H1 (cell line): ENCODE data around the gene DEFB110. TPM values are rescaled to one million over a fixed set of nuclear protein-coding genes. Genes with fewer than 3 reads are reported as not detected.

Experiments
- CTCF ChIA-PET: fragments of 300-600 bp; sonication (Branson Sonifier 250); formaldehyde crosslinking; loops from one replicate; lab custom pipeline; 2021; ENCODE audit not compliant: partially characterized antibody; lab: Charles Lee
- POLR2A ChIA-PET: fragments of 300-600 bp; sonication (Branson Sonifier 250); formaldehyde crosslinking; loops from one replicate; lab custom pipeline; 2021; ENCODE audit warnings: inconsistent platforms; ENCODE audit not compliant: partially characterized antibody; lab: Charles Lee
- DNase-seq, 2 experiments: peaks; one replicate each; pipeline versions ENCODE4 v3.0.0 to v3.0.0-alpha.2; 2010 to 2022; ENCODE audit warnings: low spot score in 2 of 2, low read depth in 1 of 2, mixed read lengths in 1 of 2
- FAIRE-seq: peaks from 2 replicates; lab custom pipeline; 2011; peaks lifted over from hg19 to GRCh38; lab: Jason Lieb, UNC
- H2AFZ ChIP-seq: 2 replicates; pipeline ENCODE4 v1.8.1; 2012; ENCODE audit warnings: low read length, inconsistent platforms
- H2AK5ac ChIP-seq: 2 replicates; pipeline ENCODE4 v1.6.1; 2013; ENCODE audit warnings: low read depth, low read length
- H2BK120ac ChIP-seq: replicated peaks from 2 replicates; pipeline ENCODE3; 2013; ENCODE audit warnings: low read depth, low read length, inconsistent platforms
- H2BK12ac ChIP-seq: 2 replicates; pipeline ENCODE4 v1.6.1; 2013; ENCODE audit warnings: low read depth, low read length
- H2BK15ac ChIP-seq: 2 replicates; pipeline ENCODE4 v1.6.1; 2013; ENCODE audit warnings: low read length
- H2BK20ac ChIP-seq: 2 replicates; pipeline ENCODE4 v1.6.1; 2013; ENCODE audit warnings: low read length
- H2BK5ac ChIP-seq: 2 replicates; pipeline ENCODE4 v1.6.1; 2013; ENCODE audit warnings: low read depth, low read length
- H3K14ac ChIP-seq: 2 replicates; pipeline ENCODE4 v1.6.1; 2013; ENCODE audit warnings: inconsistent platforms; ENCODE audit not compliant: insufficient read length
- H3K18ac ChIP-seq: 2 replicates; pipeline ENCODE4 v1.6.1; 2013; ENCODE audit warnings: low read length; ENCODE audit errors: extremely low read depth
- H3K23ac ChIP-seq: 2 replicates; pipeline ENCODE4 v1.6.1; 2013; ENCODE audit warnings: inconsistent platforms; ENCODE audit not compliant: insufficient read length
- H3K23me2 ChIP-seq: 2 replicates; pipeline ENCODE4 v1.6.1; 2013; ENCODE audit warnings: low read depth, low read length
- H3K27ac ChIP-seq: 2 replicates; pipeline ENCODE4 v1.6.1; 2011; ENCODE audit warnings: low read depth, low read length, inconsistent platforms
- H3K27me3 ChIP-seq, 4 experiments: replicated peaks in 1 of 4; 1 replicate in 1 of 4; 2 replicates in 3 of 4; pipeline versions ENCODE4 v1.6.1 to v1.8.1; 2011 to 2013; ENCODE audit warnings: low read length in 3 of 4, mild to moderate bottlenecking in 3 of 4, inconsistent platforms in 2 of 4, mixed read lengths in 2 of 4, moderate library complexity in 1 of 4; ENCODE audit not compliant: control insufficient read depth in 3 of 4, insufficient read depth in 3 of 4; ENCODE audit errors: extremely low read depth in 1 of 4
- H3K36me3 ChIP-seq, 4 experiments: 2 replicates each; pipeline versions ENCODE4 v1.6.1 to v1.8.1; 2011 to 2013; ENCODE audit warnings: mild to moderate bottlenecking in 4 of 4, low read length in 3 of 4, moderate library complexity in 2 of 4, control low read depth in 1 of 4, inconsistent platforms in 1 of 4; ENCODE audit not compliant: insufficient read depth in 4 of 4, control insufficient read depth in 2 of 4
- H3K4ac ChIP-seq: replicated peaks from 2 replicates; pipeline ENCODE3; 2013; ENCODE audit warnings: low read length, low read depth, mixed read lengths, inconsistent platforms; ENCODE audit not compliant: insufficient read length
- H3K4me1 ChIP-seq, 4 experiments: replicated peaks in 1 of 4; 1 replicate in 1 of 4; 2 replicates in 3 of 4; pipeline versions ENCODE4 v1.6.1 to v1.8.1; 2011 to 2013; ENCODE audit warnings: low read length in 3 of 4, inconsistent platforms in 2 of 4, mixed read lengths in 1 of 4; ENCODE audit not compliant: insufficient read depth in 4 of 4, control insufficient read depth in 3 of 4
- H3K4me2 ChIP-seq, 2 experiments: 2 replicates each; pipeline versions ENCODE4 v1.6.1 to v1.8.1; 2011 to 2013; ENCODE audit warnings: low read depth in 2 of 2, low read length in 2 of 2, control low read depth in 1 of 2, inconsistent platforms in 1 of 2, mild to moderate bottlenecking in 1 of 2; ENCODE audit not compliant: insufficient read depth in 1 of 2
- H3K4me3 ChIP-seq, 4 experiments: fragments of 200-600, 300-600 bp in 1 of 4; sonication (generic), shearing (Covaris generic), sonication (Bioruptor Twin) in 1 of 4; 2 replicates each; pipeline versions ENCODE4 v1.5.1 to v1.8.1; 2011 to 2016; ENCODE audit warnings: low read length in 4 of 4, low read depth in 3 of 4, control low read depth in 2 of 4, inconsistent platforms in 2 of 4, mild to moderate bottlenecking in 2 of 4, mixed read lengths in 1 of 4, moderate library complexity in 1 of 4; ENCODE audit not compliant: insufficient read depth in 2 of 4; ENCODE audit errors: extremely low read depth in 1 of 4
- H3K56ac ChIP-seq: replicated peaks from 2 replicates; pipeline ENCODE3; 2013; ENCODE audit warnings: low read depth, mild to moderate bottlenecking, mixed read lengths, low read length, inconsistent platforms; ENCODE audit not compliant: insufficient read length
- H3K79me1 ChIP-seq: 2 replicates; pipeline ENCODE4 v1.6.1; 2013; ENCODE audit warnings: low read depth, low read length, control low read depth
- H3K79me2 ChIP-seq, 2 experiments: 2 replicates each; pipeline versions ENCODE4 v1.6.1 to v1.8.1; 2012 to 2013; ENCODE audit warnings: low read length in 2 of 2, mild to moderate bottlenecking in 2 of 2, inconsistent platforms in 1 of 2; ENCODE audit not compliant: insufficient read depth in 2 of 2, control insufficient read depth in 1 of 2
- H3K9ac ChIP-seq, 4 experiments: replicated peaks in 1 of 4; 1 replicate in 1 of 4; 2 replicates in 3 of 4; pipeline versions ENCODE4 v1.6.1 to v1.8.1; 2011 to 2013; ENCODE audit warnings: low read depth in 3 of 4, low read length in 3 of 4, control low read depth in 2 of 4, mild to moderate bottlenecking in 2 of 4, moderate library complexity in 2 of 4, inconsistent platforms in 1 of 4; ENCODE audit errors: extremely low read depth in 1 of 4
- H3K9me3 ChIP-seq, 2 experiments: 2 replicates each; pipeline versions ENCODE4 v1.6.1 to v1.8.1; 2012 to 2013; ENCODE audit warnings: mild to moderate bottlenecking in 2 of 2, moderate library complexity in 2 of 2, control low read depth in 1 of 2, inconsistent platforms in 1 of 2, low read depth in 1 of 2, low read length in 1 of 2, mixed read lengths in 1 of 2; ENCODE audit not compliant: insufficient read depth in 2 of 2
- H4K20me1 ChIP-seq, 2 experiments: replicated peaks in 1 of 2; 2 replicates each; pipeline versions ENCODE3 to v1.8.1; 2011 to 2013; ENCODE audit warnings: inconsistent platforms in 2 of 2, low read length in 2 of 2, mild to moderate bottlenecking in 1 of 2; ENCODE audit not compliant: insufficient read depth in 2 of 2, control insufficient read depth in 1 of 2
- H4K5ac ChIP-seq: 2 replicates; pipeline ENCODE4 v1.6.1; 2013; ENCODE audit warnings: low read length, low read depth, mixed read lengths, inconsistent platforms; ENCODE audit not compliant: insufficient read length
- H4K8ac ChIP-seq: 2 replicates; pipeline ENCODE4 v1.8.0; 2013; ENCODE audit warnings: mild to moderate bottlenecking, moderate library complexity, low read length, inconsistent platforms; ENCODE audit not compliant: insufficient read depth; ENCODE audit errors: extremely low read depth
- H4K91ac ChIP-seq: replicated peaks from 2 replicates; pipeline ENCODE3; 2013; ENCODE audit warnings: low read length, mixed read lengths, inconsistent platforms; ENCODE audit not compliant: insufficient read length
- EGR1 ChIP-seq: IDR thresholded peaks from 2 replicates; pipeline ENCODE4 v1.6.1; 2011; ENCODE audit warnings: low read depth, low read length, borderline replicate concordance
- WGBS, 2 experiments: shearing (Covaris generic) in 1 of 2; methylation state at CpG; one replicate each; pipeline versions ENCODE4 v1.1.6 to v1.1.7; 2013 to 2015; ENCODE audit warnings: low lambda C conversion rate in 2 of 2, mixed read lengths in 2 of 2, inconsistent platforms in 1 of 2, low coverage in 1 of 2, missing lambda C conversion rate in 1 of 2; ENCODE audit not compliant: insufficient replicate concordance in 2 of 2, insufficient coverage in 1 of 2, insufficient read length in 1 of 2; ENCODE audit errors: extremely low coverage in 1 of 2, missing lambda C conversion rate in 1 of 2; 5-methylcytosine and 5-hydroxymethylcytosine counted together
- polyA plus RNA-seq, 7 experiments: library from polyadenylated mRNA; depleted of rRNA in 3 of 7; stranded (reverse) in 5 of 7; unstranded in 2 of 7; fragments of >200 nt in 5 of 7; fragments of 200-250 nt in 2 of 7; gene quantifications; 1 replicate in 5 of 7; 2 replicates in 1 of 7; 4 replicates in 1 of 7; pipeline versions ENCODE4 v1.2.1 to v1.2.3, GENCODE V29; 2011 to 2013; ENCODE audit warnings: missing spikeins in 2 of 7, mixed read lengths in 2 of 7
- total RNA-seq: library from RNA; stranded (reverse); fragmentation: NEBNext Ultra II Directional; extraction: Animal tissue kit (Norgen Biotek cat#: 25700); gene quantifications from 2 replicates; pipeline ENCODE4 v1.2.1, GENCODE V29; 2021

Gene DEFB110
- total and polyA plus RNA-seq, 2 of the 8 experiments (the other 6 are each of a cell fraction or from before 2014, with no cell fraction given): not detected

DNA sequence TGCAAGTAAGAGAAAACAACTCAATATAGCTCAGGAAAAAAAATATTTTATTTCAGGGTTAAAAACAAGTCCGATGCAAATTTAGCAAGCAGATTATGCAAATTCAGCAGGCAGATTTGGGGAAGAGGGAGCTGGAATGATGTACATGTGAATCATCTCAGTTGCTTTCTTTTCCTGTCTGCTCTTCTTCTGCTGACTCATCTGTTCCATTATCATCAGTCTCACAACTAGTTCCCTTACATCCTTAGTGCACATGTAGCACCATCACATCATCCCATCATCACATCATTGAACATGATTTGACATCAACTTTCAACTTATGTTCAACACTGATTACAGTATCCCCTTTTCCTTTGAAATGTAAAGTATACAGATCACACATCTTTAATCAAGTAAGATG, 40.9 kb downstream of the DEFB110 start:
- no peak overlapping the region for H3K18ac ChIP-seq
- H2BK120ac ChIP-seq: no peak overlapping the region
- 91% methylated on average over 1 of the region's 1 CpG; no CpG with 5 or more reads in 1 of the 2 experiments for WGBS, 2 experiments
- no peaks in the 10 kb centered on the region for H3K79me1 ChIP-seq
- no peaks in the 10 kb centered on the region for H3K79me2 ChIP-seq
- H3K23ac ChIP-seq: no peak overlapping the region
- H4K20me1 ChIP-seq: no peaks in the 10 kb centered on the region
- H4K5ac ChIP-seq: no peak overlapping the region
- no peak overlapping the region for H3K14ac ChIP-seq
- no peak overlapping the region for H3K27ac ChIP-seq
- FAIRE-seq (no peak), DNase-seq (no peak)
- ChIA-PET POLR2A (no interaction called here), CTCF (interaction anchor here (0.6 kb wide), 1 partner anchor 357 kb away, joined by 3 read pairs; no protein-coding TSS in a partner anchor)
- no peaks in the 10 kb centered on the region for H3K23me2 ChIP-seq
- no peak overlapping the region for H2BK20ac ChIP-seq
- H3K9ac ChIP-seq: no peak overlapping the region
- H3K4me3 ChIP-seq: no peak overlapping the region
- no peaks in the 10 kb centered on the region for H3K9me3 ChIP-seq
- H2AK5ac ChIP-seq: no peak overlapping the region
- no peak overlapping the region for H2BK5ac ChIP-seq
- H3K4me1 ChIP-seq: no peaks in the 10 kb centered on the region; a peak in 2 of 7 replicates
- H2BK12ac ChIP-seq: no peak overlapping the region
- no peak overlapping the region for H3K4ac ChIP-seq
- H2AFZ ChIP-seq: no peak overlapping the region
- no peak overlapping the region for H2BK15ac ChIP-seq
- H3K27me3 ChIP-seq: no peaks in the 10 kb centered on the region
- no peak overlapping the region for H3K56ac ChIP-seq
- H4K8ac ChIP-seq: no peak overlapping the region
- no peak overlapping the region for H4K91ac ChIP-seq
- H3K4me2 ChIP-seq: no peak overlapping the region
- no peaks in the 10 kb centered on the region for H3K36me3 ChIP-seq
- no peak for TF ChIP-seq EGR1
